ENCODE data around the gene THEMIS. TPM values are rescaled to one million over a fixed set of nuclear protein-coding genes. Genes with fewer than 3 reads are reported as not detected.
"Not testable (repeated sequence)": the region's sequence is repeated elsewhere in the genome, so short reads cannot be mapped to it uniquely, and the experiment has no call there.

The THEMIS gene
- total RNA-seq, 2 donors from 2014 or later: not detected

GRCh38 chr6:127932708-127933107 lies 31.9 kb upstream of the THEMIS start:
- Histone ChIP-seq H3K4me3 (ENCODE audit: low read length) (no peak overlapping the region), H3K27me3 (ENCODE audit: control insufficient read depth, insufficient read depth, low read length, poor library complexity, severe bottlenecking) (no peaks in the 10 kb centered on the region), H3K36me3 (ENCODE audit: control insufficient read depth, insufficient read depth, low read length) (no peaks in the 10 kb centered on the region), H3K9ac (ENCODE audit: extremely low read depth, low read length, poor library complexity, severe bottlenecking) (no peak overlapping the region), H3K9me3 (ENCODE audit: control insufficient read depth, low read length) (peaks cover 14% of the 10 kb centered on the region), H3K27ac (ENCODE audit: low read depth, low read length) (no peak overlapping the region), H3K4me1 (ENCODE audit: control insufficient read depth, insufficient read depth, low read length) (no peaks in the 10 kb centered on the region)
- Mint-ChIP-seq H3K36me3 (ENCODE audit: low read depth) (no peaks in the 10 kb centered on the region), H3K4me1 (no peaks in the 10 kb centered on the region), H3K4me3 (no peak overlapping the region), H3K27me3 (ENCODE audit: insufficient read depth) (no peaks in the 10 kb centered on the region), H3K9me3 (peaks cover 13% of the 10 kb centered on the region), H3K27ac (no peak overlapping the region)
- DNase-seq: no peak
- no peak for TF ChIP-seq CTCF (conservative IDR thresholded peaks at IDR 0.05)
- 89 to 100% methylated on average over 2 to 5 of the region's 5 CpGs for WGBS, 2 experiments (ENCODE audit: insufficient coverage in 1 of 2, insufficient read length in 1 of 2)

GRCh38 chr6:127926441-127926840 lies 25.6 kb upstream of the THEMIS start:
- H3K27me3 ChIP-seq (ENCODE audit: control insufficient read depth, insufficient read depth, low read length, poor library complexity, severe bottlenecking); H3K4me1 Mint-ChIP-seq; H3K27me3 Mint-ChIP-seq (ENCODE audit: insufficient read depth); H3K27ac Mint-ChIP-seq; H3K4me3 Mint-ChIP-seq; H3K27ac ChIP-seq (ENCODE audit: low read depth, low read length); H3K4me1 ChIP-seq (ENCODE audit: control insufficient read depth, insufficient read depth, low read length); H3K9ac ChIP-seq (ENCODE audit: extremely low read depth, low read length, poor library complexity, severe bottlenecking); H3K4me3 ChIP-seq (ENCODE audit: low read length); H3K36me3 ChIP-seq (ENCODE audit: control insufficient read depth, insufficient read depth, low read length); H3K36me3 Mint-ChIP-seq (ENCODE audit: low read depth); DNase-seq: not testable (repeated sequence)
- H3K9me3 ChIP-seq (ENCODE audit: control insufficient read depth, low read length): peaks cover 11% of the 10 kb centered on the region
- H3K9me3 Mint-ChIP-seq: peaks cover 25% of the 10 kb centered on the region
- 93 to 95% methylated on average over 7 to 9 of the region's 10 CpGs for WGBS, 2 experiments (ENCODE audit: insufficient coverage in 1 of 2, insufficient read length in 1 of 2)

- Histone ChIP-seq H3K36me3 (ENCODE audit: control insufficient read depth, insufficient read depth, low read length) (no peaks in the 10 kb centered on the region), H3K27ac (ENCODE audit: low read depth, low read length) (no peak overlapping the region), H3K9ac (ENCODE audit: extremely low read depth, low read length, poor library complexity, severe bottlenecking) (no peak overlapping the region), H3K4me3 (ENCODE audit: low read length) (no peak overlapping the region), H3K27me3 (ENCODE audit: control insufficient read depth, insufficient read depth, low read length, poor library complexity, severe bottlenecking) (no peaks in the 10 kb centered on the region), H3K9me3 (ENCODE audit: control insufficient read depth, low read length) (peaks cover 11% of the 10 kb centered on the region), H3K4me1 (ENCODE audit: control insufficient read depth, insufficient read depth, low read length) (no peaks in the 10 kb centered on the region)
- Mint-ChIP-seq H3K27ac (no peak overlapping the region), H3K36me3 (ENCODE audit: low read depth) (no peaks in the 10 kb centered on the region), H3K4me1 (no peaks in the 10 kb centered on the region), H3K4me3 (no peak overlapping the region), H3K9me3 (peaks cover 24% of the 10 kb centered on the region), H3K27me3 (ENCODE audit: insufficient read depth) (no peaks in the 10 kb centered on the region)
- no peak for DNase-seq
- TF ChIP-seq CTCF (conservative IDR thresholded peaks at IDR 0.05): no peak
- 79 to 90% methylated on average over 2 of the region's 2 CpGs for WGBS, 2 experiments (ENCODE audit: insufficient coverage in 1 of 2, insufficient read length in 1 of 2)
Measured at GRCh38 chr6:127924440-127924839, 23.6 kb upstream of the THEMIS start.

GRCh38 chr6:127924031-127924430 lies 23.2 kb upstream of the THEMIS start:
- no peak overlapping the region for H3K4me3 ChIP-seq (ENCODE audit: low read length)
- Mint-ChIP-seq H3K27me3 (ENCODE audit: insufficient read depth) (no peaks in the 10 kb centered on the region), H3K9me3 (peaks cover 24% of the 10 kb centered on the region), H3K4me1 (no peaks in the 10 kb centered on the region), H3K27ac (no peak overlapping the region), H3K4me3 (no peak overlapping the region), H3K36me3 (ENCODE audit: low read depth) (no peaks in the 10 kb centered on the region)
- no peak overlapping the region for H3K27ac ChIP-seq (ENCODE audit: low read depth, low read length)
- peaks cover 11% of the 10 kb centered on the region for H3K9me3 ChIP-seq (ENCODE audit: control insufficient read depth, low read length)
- no peak for DNase-seq
- H3K36me3 ChIP-seq (ENCODE audit: control insufficient read depth, insufficient read depth, low read length): no peaks in the 10 kb centered on the region
- no peaks in the 10 kb centered on the region for H3K4me1 ChIP-seq (ENCODE audit: control insufficient read depth, insufficient read depth, low read length)
- no peak overlapping the region for H3K9ac ChIP-seq (ENCODE audit: extremely low read depth, low read length, poor library complexity, severe bottlenecking)
- H3K27me3 ChIP-seq (ENCODE audit: control insufficient read depth, insufficient read depth, low read length, poor library complexity, severe bottlenecking): no peaks in the 10 kb centered on the region
- TF ChIP-seq CTCF (conservative IDR thresholded peaks at IDR 0.05): no peak
